ENCODE results near the gene OR2J1.
"Not testable (repeated sequence)": the region's sequence is repeated elsewhere in the genome, so short reads cannot be mapped to it uniquely, and the experiment has no call there.

The OR2J1 gene

DNA sequence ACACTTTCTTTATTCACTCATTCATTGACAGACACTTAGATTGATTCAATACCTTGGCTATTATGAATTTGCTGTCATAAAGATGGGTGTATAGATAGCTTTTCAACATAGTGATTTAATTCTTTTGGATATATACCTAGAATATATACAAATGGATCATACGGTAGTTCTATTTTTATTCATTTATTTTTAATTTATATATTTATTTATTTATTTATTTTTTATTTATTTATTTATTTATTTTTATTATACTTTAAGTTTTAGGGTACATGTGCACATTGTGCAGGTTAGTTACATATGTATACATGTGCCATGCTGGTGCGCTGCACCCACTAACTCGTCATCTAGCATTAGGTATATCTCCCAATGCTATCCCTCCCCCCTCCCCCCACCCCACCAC lies 15.7 kb downstream of the OR2J1 start:
- not testable (repeated sequence) for H3K4me3 ChIP-seq (ENCODE audit: low read depth, low read length); H3K4me1 ChIP-seq (ENCODE audit: control insufficient read depth, insufficient read depth, low read length); H3K27me3 ChIP-seq (ENCODE audit: control insufficient read depth, insufficient read depth, low read length); H3K36me3 ChIP-seq (ENCODE audit: control insufficient read depth, insufficient read depth, low read length); H3K9ac ChIP-seq (ENCODE audit: low read depth, low read length); H3K9me3 ChIP-seq (ENCODE audit: control insufficient read depth, insufficient read depth, low read length); H3K27ac ChIP-seq (ENCODE audit: low read depth, low read length)

DNA sequence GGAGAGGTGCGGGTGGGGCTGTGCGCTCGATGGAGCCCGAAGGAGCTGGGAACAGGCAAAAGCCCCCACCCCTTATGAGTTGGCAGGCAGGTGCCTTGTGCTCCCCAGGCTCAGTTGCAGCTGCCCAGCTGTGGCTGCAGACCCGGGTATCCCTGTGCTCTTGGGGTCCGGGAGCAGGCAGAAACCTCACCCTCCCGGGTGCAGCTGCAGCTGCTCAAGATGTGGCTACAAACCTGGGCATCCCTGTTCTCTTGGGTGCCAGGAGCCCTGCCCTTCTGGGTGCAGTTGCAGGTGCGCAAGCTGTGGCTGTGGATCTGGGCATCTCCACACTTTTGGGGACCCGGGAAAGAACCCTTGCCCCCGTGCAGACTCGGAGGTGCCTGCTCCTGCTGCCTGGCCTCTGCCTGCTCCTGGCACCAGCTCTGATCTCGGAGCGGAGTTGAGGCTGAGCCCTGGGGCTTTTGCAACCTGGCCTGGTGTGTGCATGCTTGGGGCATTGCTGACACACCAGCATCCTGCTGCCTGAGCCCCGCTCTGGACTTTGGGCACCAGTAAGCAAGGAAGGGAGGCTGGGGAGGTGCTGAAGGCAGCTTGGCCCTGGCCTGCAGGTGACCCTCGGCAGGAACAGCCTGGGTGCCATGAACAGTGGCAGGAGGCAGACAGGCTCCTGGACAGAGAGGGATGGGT lies 30.2 kb downstream of the OR2J1 start:
- Histone ChIP-seq H3K4me3 (ENCODE audit: low read depth, low read length) (no peak overlapping the region), H3K9ac (ENCODE audit: low read depth, low read length) (no peak overlapping the region), H3K4me1 (ENCODE audit: control insufficient read depth, insufficient read depth, low read length) (no peaks in the 10 kb centered on the region), H3K9me3 (ENCODE audit: control insufficient read depth, insufficient read depth, low read length) (no peaks in the 10 kb centered on the region), H3K27ac (ENCODE audit: low read depth, low read length) (no peak overlapping the region), H3K36me3 (ENCODE audit: control insufficient read depth, insufficient read depth, low read length) (no peaks in the 10 kb centered on the region), H3K27me3 (ENCODE audit: control insufficient read depth, insufficient read depth, low read length) (no peaks in the 10 kb centered on the region)

DNA sequence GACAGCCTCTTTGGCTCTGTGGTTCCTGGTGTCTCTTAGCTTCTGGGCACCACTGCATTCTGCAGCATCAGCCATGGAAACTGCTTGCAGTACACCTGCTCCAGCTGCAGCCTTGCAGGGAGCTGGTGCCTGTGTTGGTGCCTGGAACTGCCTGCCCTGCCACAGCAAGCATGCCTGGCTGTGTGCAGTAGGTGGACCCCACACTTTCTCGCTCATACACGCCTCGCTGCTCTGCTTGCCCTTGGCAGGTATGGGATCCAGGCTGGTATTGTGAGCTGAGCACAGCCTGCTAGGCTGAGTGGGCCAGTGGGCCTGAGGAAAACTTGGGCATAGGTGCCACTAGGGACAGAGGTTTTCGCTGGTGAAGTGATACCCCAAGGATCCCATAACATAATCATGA lies 31.4 kb downstream of the OR2J1 start:
- no peak overlapping the region for H3K9ac ChIP-seq (ENCODE audit: low read depth, low read length)
- no peak overlapping the region for H3K4me3 ChIP-seq (ENCODE audit: low read depth, low read length)
- H3K27me3 ChIP-seq (ENCODE audit: control insufficient read depth, insufficient read depth, low read length): no peaks in the 10 kb centered on the region
- H3K9me3 ChIP-seq (ENCODE audit: control insufficient read depth, insufficient read depth, low read length): no peaks in the 10 kb centered on the region
- H3K4me1 ChIP-seq (ENCODE audit: control insufficient read depth, insufficient read depth, low read length): no peaks in the 10 kb centered on the region
- no peak overlapping the region for H3K27ac ChIP-seq (ENCODE audit: low read depth, low read length)
- no peaks in the 10 kb centered on the region for H3K36me3 ChIP-seq (ENCODE audit: control insufficient read depth, insufficient read depth, low read length)

GRCh38 chr6:29131691-29132090 lies 32.4 kb downstream of the OR2J1 start:
- Histone ChIP-seq H3K36me3 (ENCODE audit: control insufficient read depth, insufficient read depth, low read length) (no peaks in the 10 kb centered on the region), H3K27me3 (ENCODE audit: control insufficient read depth, insufficient read depth, low read length) (no peaks in the 10 kb centered on the region), H3K9me3 (ENCODE audit: control insufficient read depth, insufficient read depth, low read length) (no peaks in the 10 kb centered on the region), H3K4me3 (ENCODE audit: low read depth, low read length) (no peak overlapping the region), H3K4me1 (ENCODE audit: control insufficient read depth, insufficient read depth, low read length) (no peaks in the 10 kb centered on the region), H3K9ac (ENCODE audit: low read depth, low read length) (no peak overlapping the region), H3K27ac (ENCODE audit: low read depth, low read length) (no peak overlapping the region)

DNA sequence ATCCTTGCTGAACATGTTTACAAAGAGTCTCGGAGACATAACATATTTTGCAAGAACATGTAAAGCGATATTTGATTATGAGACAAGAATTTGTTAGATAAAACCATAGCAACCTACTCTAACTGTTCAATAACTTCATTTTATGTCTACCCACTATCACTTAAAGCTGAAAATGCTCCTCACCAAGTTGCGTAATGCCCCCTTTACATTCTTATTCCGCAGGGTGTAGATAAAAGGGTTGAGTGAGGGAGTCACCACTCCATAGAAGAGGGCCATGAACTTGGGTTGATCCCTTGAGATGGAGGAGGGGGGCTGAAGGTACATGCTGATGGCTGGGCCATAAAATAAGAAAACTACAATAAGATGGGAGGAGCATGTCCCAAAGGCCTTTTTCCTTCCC lies 38.4 kb downstream of the OR2J1 start:
- Histone ChIP-seq H3K27me3 (ENCODE audit: control insufficient read depth, insufficient read depth, low read length) (no peaks in the 10 kb centered on the region), H3K4me1 (ENCODE audit: control insufficient read depth, insufficient read depth, low read length) (no peaks in the 10 kb centered on the region), H3K36me3 (ENCODE audit: control insufficient read depth, insufficient read depth, low read length) (no peaks in the 10 kb centered on the region), H3K9me3 (ENCODE audit: control insufficient read depth, insufficient read depth, low read length) (peaks cover 6% of the 10 kb centered on the region; the same call in 1 of the 2 replicates), H3K27ac (ENCODE audit: low read depth, low read length) (no peak overlapping the region), H3K9ac (ENCODE audit: low read depth, low read length) (no peak overlapping the region), H3K4me3 (ENCODE audit: low read depth, low read length) (no peak overlapping the region)

GRCh38 chr6:29141606-29142005 lies 42.3 kb downstream of the OR2J1 start:
- Histone ChIP-seq H3K9ac (ENCODE audit: low read depth, low read length) (no peak overlapping the region), H3K27me3 (ENCODE audit: control insufficient read depth, insufficient read depth, low read length) (no peaks in the 10 kb centered on the region), H3K9me3 (ENCODE audit: control insufficient read depth, insufficient read depth, low read length) (peaks cover 20% of the 10 kb centered on the region), H3K4me3 (ENCODE audit: low read depth, low read length) (no peak overlapping the region), H3K4me1 (ENCODE audit: control insufficient read depth, insufficient read depth, low read length) (no peaks in the 10 kb centered on the region; the same call in 1 of the 2 replicates), H3K27ac (ENCODE audit: low read depth, low read length) (no peak overlapping the region), H3K36me3 (ENCODE audit: control insufficient read depth, insufficient read depth, low read length) (no peaks in the 10 kb centered on the region)

GRCh38 chr6:29142309-29142708 lies 43.0 kb downstream of the OR2J1 start:
- H3K9ac ChIP-seq (ENCODE audit: low read depth, low read length): no peak overlapping the region
- no peak overlapping the region for H3K27ac ChIP-seq (ENCODE audit: low read depth, low read length)
- H3K4me1 ChIP-seq (ENCODE audit: control insufficient read depth, insufficient read depth, low read length): no peaks in the 10 kb centered on the region; the same call in 1 of the 2 replicates
- H3K27me3 ChIP-seq (ENCODE audit: control insufficient read depth, insufficient read depth, low read length): no peaks in the 10 kb centered on the region
- H3K36me3 ChIP-seq (ENCODE audit: control insufficient read depth, insufficient read depth, low read length): no peaks in the 10 kb centered on the region
- no peak overlapping the region for H3K4me3 ChIP-seq (ENCODE audit: low read depth, low read length)
- H3K9me3 ChIP-seq (ENCODE audit: control insufficient read depth, insufficient read depth, low read length): peaks cover 20% of the 10 kb centered on the region

GRCh38 chr6:29146179-29146578 lies 46.9 kb downstream of the OR2J1 start:
- Histone ChIP-seq H3K27ac (ENCODE audit: low read depth, low read length) (no peak overlapping the region), H3K9ac (ENCODE audit: low read depth, low read length) (no peak overlapping the region), H3K9me3 (ENCODE audit: control insufficient read depth, insufficient read depth, low read length) (peaks cover 20% of the 10 kb centered on the region), H3K4me3 (ENCODE audit: low read depth, low read length) (no peak overlapping the region), H3K36me3 (ENCODE audit: control insufficient read depth, insufficient read depth, low read length) (no peaks in the 10 kb centered on the region), H3K4me1 (ENCODE audit: control insufficient read depth, insufficient read depth, low read length) (no peaks in the 10 kb centered on the region; the same call in 1 of the 2 replicates), H3K27me3 (ENCODE audit: control insufficient read depth, insufficient read depth, low read length) (no peaks in the 10 kb centered on the region)

DNA sequence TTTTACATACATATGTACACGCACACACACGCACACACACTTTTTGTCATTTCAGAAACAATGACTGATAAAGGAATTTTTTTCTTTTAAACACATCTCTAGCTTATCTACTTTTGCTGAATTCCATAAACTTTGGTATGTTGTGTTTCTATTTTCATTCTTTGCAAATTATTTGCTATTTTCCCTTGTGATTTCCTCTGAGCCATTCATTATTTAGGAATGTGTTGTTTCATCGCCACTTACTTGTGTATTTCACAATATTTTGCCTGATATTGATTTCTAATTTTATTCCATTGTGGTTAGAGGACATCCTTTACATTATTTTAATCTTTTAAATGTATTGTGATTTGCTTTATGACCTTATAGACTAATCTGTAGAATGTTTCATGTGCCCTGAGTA lies 47.8 kb downstream of the OR2J1 start:
- no peak overlapping the region for H3K4me3 ChIP-seq (ENCODE audit: low read depth, low read length)
- no peaks in the 10 kb centered on the region; the same call in 1 of the 2 replicates for H3K4me1 ChIP-seq (ENCODE audit: control insufficient read depth, insufficient read depth, low read length)
- H3K27ac ChIP-seq (ENCODE audit: low read depth, low read length): no peak overlapping the region
- H3K9ac ChIP-seq (ENCODE audit: low read depth, low read length): no peak overlapping the region
- no peaks in the 10 kb centered on the region for H3K36me3 ChIP-seq (ENCODE audit: control insufficient read depth, insufficient read depth, low read length)
- no peaks in the 10 kb centered on the region for H3K27me3 ChIP-seq (ENCODE audit: control insufficient read depth, insufficient read depth, low read length)
- H3K9me3 ChIP-seq (ENCODE audit: control insufficient read depth, insufficient read depth, low read length): peaks cover 20% of the 10 kb centered on the region

- H3K9me3 ChIP-seq (ENCODE audit: control insufficient read depth, insufficient read depth, low read length); H3K27ac ChIP-seq (ENCODE audit: low read depth, low read length); H3K4me1 ChIP-seq (ENCODE audit: control insufficient read depth, insufficient read depth, low read length); H3K27me3 ChIP-seq (ENCODE audit: control insufficient read depth, insufficient read depth, low read length); H3K4me3 ChIP-seq (ENCODE audit: low read depth, low read length); H3K9ac ChIP-seq (ENCODE audit: low read depth, low read length); H3K36me3 ChIP-seq (ENCODE audit: control insufficient read depth, insufficient read depth, low read length): not testable (repeated sequence)
Measured at GRCh38 chr6:29149444-29149843, 50.2 kb downstream of the OR2J1 start.
